Parathyroid adenoma (tissue), 2 donors: Measurements from ENCODE around the gene RALGAPA1.

Source experiments
- H2AFZ ChIP-seq: fragments of 300-600 bp; sonication (generic); one replicate; pipeline ENCODE4 v1.7.0; 2017; ENCODE audit warnings: antibody characterized with exemption, mild to moderate bottlenecking
- H3K27ac ChIP-seq: fragments of 300-600 bp; sonication (generic); one replicate; pipeline ENCODE4 v1.7.0; 2017
- H3K27me3 ChIP-seq: fragments of 300-600 bp; sonication (generic); one replicate; pipeline ENCODE4 v1.7.0; 2017; ENCODE audit warnings: low read length; ENCODE audit not compliant: control insufficient read depth, insufficient read depth
- H3K36me3 ChIP-seq: fragments of 300-600 bp; sonication (generic); one replicate; pipeline ENCODE4 v1.7.0; 2017; ENCODE audit warnings: low read length; ENCODE audit not compliant: control insufficient read depth, insufficient read depth
- H3K4me1 ChIP-seq: fragments of 300-600 bp; sonication (generic); one replicate; pipeline ENCODE4 v1.7.0; 2017; ENCODE audit warnings: control low read depth
- H3K4me2 ChIP-seq: fragments of 300-600 bp; sonication (generic); one replicate; pipeline ENCODE4 v1.7.0; 2017; ENCODE audit warnings: low read length
- H3K4me3 ChIP-seq: fragments of 300-600 bp; sonication (generic); one replicate; pipeline ENCODE4 v1.7.0; 2017; ENCODE audit warnings: low read depth, low read length
- H3K79me2 ChIP-seq: fragments of 300-600 bp; sonication (generic); one replicate; pipeline ENCODE4 v1.7.0; 2017; ENCODE audit warnings: control low read depth
- H3K9ac ChIP-seq: fragments of 300-600 bp; sonication (generic); one replicate; pipeline ENCODE4 v1.7.0; 2017; ENCODE audit warnings: mild to moderate bottlenecking
- H3K9me3 ChIP-seq: fragments of 300-600 bp; sonication (generic); one replicate; pipeline ENCODE4 v1.7.0; 2017; ENCODE audit warnings: low read length; ENCODE audit not compliant: control insufficient read depth
- TF ChIP-seq, protein P1 (sequence below): fragments of 300-600 bp; sonication (generic); IDR thresholded peaks from one replicate; pipeline ENCODE4 v1.7.0; 2017; ENCODE audit warnings: antibody characterized with exemption, mild to moderate bottlenecking
- donor health status: primary hyperparathyroidism.

The RALGAPA1 gene

DNA sequence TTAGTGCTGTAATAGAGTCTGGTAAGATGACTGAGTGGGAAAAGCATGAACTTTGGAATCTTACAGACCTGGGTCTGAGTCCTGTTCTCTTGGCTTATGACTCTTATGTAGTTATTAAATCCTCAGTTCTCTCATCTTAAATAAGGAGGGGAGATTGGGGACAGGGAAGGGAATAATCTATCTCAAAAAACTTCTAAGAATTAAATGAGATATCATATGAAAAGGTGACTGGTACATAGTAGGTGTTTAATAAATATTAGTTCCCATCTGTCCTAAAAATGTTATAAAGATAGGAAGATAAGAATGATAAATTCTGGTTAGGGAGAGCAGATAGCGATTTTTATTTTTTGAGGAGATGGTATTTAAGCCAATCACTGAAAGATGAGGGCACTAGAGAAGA is 156.1 kb downstream of the RALGAPA1 start:
- Histone ChIP-seq H3K4me1 (no peaks in the 10 kb centered on the region), H3K27ac (no peak overlapping the region), H2AFZ (no peak overlapping the region), H3K9me3 (no peaks in the 10 kb centered on the region), H3K9ac (no peak overlapping the region), H3K79me2 (no peaks in the 10 kb centered on the region), H3K36me3 (no peaks in the 10 kb centered on the region), H3K4me3 (no peak overlapping the region), H3K4me2 (no peak overlapping the region), H3K27me3 (no peaks in the 10 kb centered on the region)
- TF ChIP-seq, protein P1, sequence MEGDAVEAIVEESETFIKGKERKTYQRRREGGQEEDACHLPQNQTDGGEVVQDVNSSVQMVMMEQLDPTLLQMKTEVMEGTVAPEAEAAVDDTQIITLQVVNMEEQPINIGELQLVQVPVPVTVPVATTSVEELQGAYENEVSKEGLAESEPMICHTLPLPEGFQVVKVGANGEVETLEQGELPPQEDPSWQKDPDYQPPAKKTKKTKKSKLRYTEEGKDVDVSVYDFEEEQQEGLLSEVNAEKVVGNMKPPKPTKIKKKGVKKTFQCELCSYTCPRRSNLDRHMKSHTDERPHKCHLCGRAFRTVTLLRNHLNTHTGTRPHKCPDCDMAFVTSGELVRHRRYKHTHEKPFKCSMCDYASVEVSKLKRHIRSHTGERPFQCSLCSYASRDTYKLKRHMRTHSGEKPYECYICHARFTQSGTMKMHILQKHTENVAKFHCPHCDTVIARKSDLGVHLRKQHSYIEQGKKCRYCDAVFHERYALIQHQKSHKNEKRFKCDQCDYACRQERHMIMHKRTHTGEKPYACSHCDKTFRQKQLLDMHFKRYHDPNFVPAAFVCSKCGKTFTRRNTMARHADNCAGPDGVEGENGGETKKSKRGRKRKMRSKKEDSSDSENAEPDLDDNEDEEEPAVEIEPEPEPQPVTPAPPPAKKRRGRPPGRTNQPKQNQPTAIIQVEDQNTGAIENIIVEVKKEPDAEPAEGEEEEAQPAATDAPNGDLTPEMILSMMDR: no peak

DNA sequence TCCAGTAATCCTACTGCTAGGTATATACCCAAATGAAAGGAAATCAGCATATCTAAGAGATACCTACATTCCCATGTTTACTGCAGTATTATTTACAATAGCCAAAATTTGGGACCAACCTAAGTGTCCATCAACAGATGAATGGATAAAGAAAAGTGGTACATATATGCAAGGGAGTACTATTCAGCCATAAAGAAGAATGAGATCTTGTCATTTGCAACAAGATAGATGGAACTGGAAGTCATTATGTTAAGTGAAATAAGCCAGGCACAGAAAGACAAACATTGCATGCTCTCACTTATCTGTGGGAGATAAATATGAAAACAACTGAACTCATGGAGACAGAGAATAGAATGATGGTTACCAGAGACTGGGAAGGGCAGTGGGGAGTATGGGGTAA is 165.6 kb downstream of the RALGAPA1 start:
- no peaks in the 10 kb centered on the region for H3K9me3 ChIP-seq
- H3K79me2 ChIP-seq: no peaks in the 10 kb centered on the region
- H3K9ac ChIP-seq: no peak overlapping the region
- no peaks in the 10 kb centered on the region for H3K27me3 ChIP-seq
- H3K4me1 ChIP-seq: no peaks in the 10 kb centered on the region
- TF ChIP-seq, protein P1: no peak
- no peak overlapping the region for H3K4me3 ChIP-seq
- no peak overlapping the region for H3K27ac ChIP-seq
- no peak overlapping the region for H3K4me2 ChIP-seq
- H3K36me3 ChIP-seq: no peaks in the 10 kb centered on the region
- H2AFZ ChIP-seq: no peak overlapping the region

DNA sequence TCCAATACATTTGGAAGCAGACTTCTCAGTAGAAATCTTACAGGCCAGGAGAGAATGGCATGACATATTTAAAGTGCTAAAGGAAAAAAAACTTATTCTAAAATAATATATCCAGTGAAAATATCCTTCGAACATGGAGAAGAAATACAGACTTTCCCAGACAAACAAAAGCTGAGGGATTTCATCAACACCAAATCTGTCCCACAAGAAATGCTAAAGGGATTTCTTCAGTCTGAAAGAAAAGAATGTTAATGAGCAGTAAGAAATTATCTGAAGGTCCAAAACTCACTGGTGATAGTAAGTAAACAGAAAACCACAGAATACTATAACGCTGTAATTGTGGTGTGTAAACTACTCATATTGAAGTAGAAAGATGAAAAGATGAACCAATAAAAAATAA is 171.2 kb downstream of the RALGAPA1 start:
- Histone ChIP-seq H2AFZ (no peak overlapping the region), H3K4me3 (no peak overlapping the region), H3K79me2 (no peaks in the 10 kb centered on the region), H3K27ac (no peak overlapping the region), H3K4me2 (no peak overlapping the region), H3K9ac (no peak overlapping the region), H3K9me3 (no peaks in the 10 kb centered on the region), H3K27me3 (no peaks in the 10 kb centered on the region), H3K4me1 (no peaks in the 10 kb centered on the region), H3K36me3 (no peaks in the 10 kb centered on the region)
- TF ChIP-seq, protein P1: no peak

DNA sequence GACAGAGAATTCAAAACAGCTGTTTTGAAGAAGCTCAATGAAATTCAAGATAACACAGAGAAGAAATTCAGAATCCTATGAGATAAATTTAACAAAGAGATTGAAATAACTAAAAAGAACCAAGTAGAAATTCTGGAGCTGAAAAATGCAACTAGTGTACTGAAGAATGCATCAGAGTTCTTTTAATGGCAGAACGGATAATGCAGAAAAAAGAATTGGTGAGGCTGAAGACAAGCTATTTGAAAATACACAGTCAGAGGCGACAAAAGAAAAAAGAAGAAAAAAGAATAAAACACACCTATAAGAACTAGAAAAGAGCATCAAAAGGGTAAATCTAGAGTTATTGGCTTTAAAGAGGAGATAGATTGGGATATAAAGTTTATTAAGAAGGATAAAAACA is 171.8 kb downstream of the RALGAPA1 start:
- Histone ChIP-seq H3K4me3 (no peak overlapping the region), H3K4me2 (no peak overlapping the region), H3K27me3 (no peaks in the 10 kb centered on the region), H2AFZ (no peak overlapping the region), H3K9ac (no peak overlapping the region), H3K9me3 (no peaks in the 10 kb centered on the region), H3K36me3 (no peaks in the 10 kb centered on the region), H3K79me2 (no peaks in the 10 kb centered on the region), H3K27ac (no peak overlapping the region), H3K4me1 (no peaks in the 10 kb centered on the region)
- TF ChIP-seq, protein P1: no peak

DNA sequence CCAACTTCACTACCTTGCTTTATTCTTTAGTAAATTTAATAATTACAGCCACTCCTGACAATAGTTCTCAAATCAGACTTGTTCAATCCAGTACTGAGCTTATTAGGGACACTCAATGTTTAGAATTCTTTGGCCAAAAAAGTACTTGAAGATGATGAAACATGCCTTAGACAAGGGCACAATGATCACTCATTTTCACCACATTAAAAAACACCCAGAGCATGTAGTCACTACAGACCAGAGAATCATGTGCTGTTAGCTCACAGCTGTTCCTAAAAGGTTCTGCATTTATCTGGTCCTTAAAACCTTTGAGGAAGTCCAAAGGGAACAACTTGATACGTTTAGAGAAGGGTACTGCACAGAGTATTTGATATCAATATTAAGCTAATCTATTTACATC is 176.4 kb downstream of the RALGAPA1 start:
- Histone ChIP-seq H3K27ac (no peak overlapping the region), H2AFZ (no peak overlapping the region), H3K79me2 (no peaks in the 10 kb centered on the region), H3K4me2 (no peak overlapping the region), H3K9ac (no peak overlapping the region), H3K27me3 (no peaks in the 10 kb centered on the region), H3K4me3 (no peak overlapping the region), H3K36me3 (no peaks in the 10 kb centered on the region), H3K9me3 (no peaks in the 10 kb centered on the region), H3K4me1 (no peaks in the 10 kb centered on the region)
- TF ChIP-seq, protein P1: no peak
